Neural progenitor cell (in vitro differentiated cells): ENCODE results near the gene FAM110A. TPM values are rescaled to one million over a fixed set of nuclear protein-coding genes. Genes with fewer than 3 reads are reported as not detected.

Experiments used
- DNase-seq: peaks from one replicate; pipeline ENCODE4 v3.0.0-alpha.2; 2016; ENCODE audit warnings: low spot score
- H2AFZ ChIP-seq: fragments of 200-600 bp; sonication (generic); replicated peaks from 2 replicates; pipeline ENCODE4 v1.6.1; 2016; ENCODE audit warnings: antibody characterized with exemption
- H3F3A ChIP-seq: fragments of 200-600 bp; sonication (generic); 2 replicates; pipeline ENCODE4 v1.6.1; 2016; ENCODE audit warnings: antibody characterized with exemption, low read depth
- H3K27ac ChIP-seq: fragments of 200-600 bp; sonication (generic); 2 replicates; pipeline ENCODE4 v1.5.1; 2016; ENCODE audit warnings: mild to moderate bottlenecking
- H3K27me3 ChIP-seq: fragments of 200-600 bp; sonication (generic); 2 replicates; pipeline ENCODE4 v1.6.1; 2016; ENCODE audit warnings: mild to moderate bottlenecking, moderate library complexity
- H3K36me3 ChIP-seq: fragments of 200-600 bp; sonication (generic); 2 replicates; pipeline ENCODE4 v1.5.1; 2016
- H3K4me1 ChIP-seq: fragments of 200-600 bp; sonication (generic); 2 replicates; pipeline ENCODE4 v1.6.1; 2016; ENCODE audit warnings: mixed run types
- H3K4me2 ChIP-seq: fragments of 200-600 bp; sonication (generic); 2 replicates; pipeline ENCODE4 v1.6.1; 2016
- H3K4me3 ChIP-seq: fragments of 200-600 bp; sonication (generic); 2 replicates; pipeline ENCODE4 v1.5.1; 2016
- H3K79me2 ChIP-seq: fragments of 200-600 bp; sonication (generic); 2 replicates; pipeline ENCODE4 v1.6.1; 2016; ENCODE audit warnings: low read depth
- H3K9ac ChIP-seq: fragments of 200-600 bp; sonication (generic); 2 replicates; pipeline ENCODE4 v1.6.1; 2016
- H3K9me3 ChIP-seq: fragments of 200-600 bp; sonication (generic); 2 replicates; pipeline ENCODE4 v1.5.1; 2016; ENCODE audit warnings: low read depth
- H4K20me1 ChIP-seq: fragments of 200-600 bp; sonication (generic); 2 replicates; pipeline ENCODE4 v1.6.1; 2016; ENCODE audit warnings: low read depth
- H3K27ac Mint-ChIP-seq: 3 replicates; pipeline ENCODE4 v1.8.0; 2021; ENCODE audit warnings: mixed read lengths
- H3K27me3 Mint-ChIP-seq: 2 replicates; pipeline ENCODE4 v1.8.0; 2022; ENCODE audit warnings: low read depth, mild to moderate bottlenecking, inconsistent platforms, moderate library complexity, mixed read lengths; ENCODE audit not compliant: insufficient read depth
- H3K36me3 Mint-ChIP-seq: 3 replicates; pipeline ENCODE4 v1.8.0; 2021; ENCODE audit warnings: mixed read lengths
- H3K4me1 Mint-ChIP-seq: 3 replicates; pipeline ENCODE4 v1.8.0; 2021; ENCODE audit warnings: mixed read lengths
- H3K4me3 Mint-ChIP-seq: 3 replicates; pipeline ENCODE4 v1.8.0; 2021; ENCODE audit warnings: mild to moderate bottlenecking, moderate library complexity, mixed read lengths
- H3K9me3 Mint-ChIP-seq: 3 replicates; pipeline ENCODE4 v1.8.0; 2020; ENCODE audit warnings: mixed read lengths
- CTCF ChIP-seq: fragments of 200-600 bp; sonication (generic); IDR thresholded peaks from 2 replicates; pipeline ENCODE4 v1.5.1; 2017; ENCODE audit warnings: antibody characterized with exemption, mild to moderate bottlenecking
- EZH2 ChIP-seq: fragments of 200-600 bp; sonication (generic); IDR thresholded peaks from 2 replicates; pipeline ENCODE4 v1.6.1; 2017; ENCODE audit warnings: antibody characterized with exemption, mild to moderate bottlenecking, moderate library complexity
- EZH2phosphoT487 ChIP-seq: fragments of 200-600 bp; sonication (generic); IDR thresholded peaks from 2 replicates; pipeline ENCODE4 v1.6.1; 2017; ENCODE audit warnings: antibody characterized with exemption
- total RNA-seq: library from RNA; depleted of rRNA; stranded (reverse); fragments of >200 nt; gene quantifications from 2 replicates; pipeline ENCODE4 v1.2.3, GENCODE V29; 2015; ENCODE audit warnings: low replicate concordance

FAM110A gene
- total RNA-seq, 1 donor from 2014 or later, result 2.9 TPM

- Histone ChIP-seq H3K27me3 (peaks cover 65% of the 10 kb centered on the region), H3K27ac (no peak overlapping the region), H3K36me3 (no peaks in the 10 kb centered on the region), H3K9ac (no peak overlapping the region), H4K20me1 (peaks cover 45% of the 10 kb centered on the region), H2AFZ (peak overlapping the region; percentile 68), H3K4me2 (peak overlapping the region; percentile 98), H3F3A (peaks cover 12% of the 10 kb centered on the region), H3K9me3 (no peaks in the 10 kb centered on the region), H3K79me2 (no peaks in the 10 kb centered on the region), H3K4me3 (peak overlapping the region; percentile 71), H3K4me1 (peaks cover 22% of the 10 kb centered on the region)
- no peak for TF ChIP-seq CTCF
- TF ChIP-seq EZH2, result peak; percentile 21
- TF ChIP-seq EZH2phosphoT487, result no peak
- peak overlapping the region; percentile 81 for H3K4me3 Mint-ChIP-seq
- H3K36me3 Mint-ChIP-seq, result peaks cover 7% of the 10 kb centered on the region
- peaks cover 36% of the 10 kb centered on the region for H3K4me1 Mint-ChIP-seq
- no peaks in the 10 kb centered on the region for H3K9me3 Mint-ChIP-seq
- peak; percentile 98 for DNase-seq
- no peak overlapping the region for H3K27ac Mint-ChIP-seq
- peaks cover 30% of the 10 kb centered on the region for H3K27me3 Mint-ChIP-seq
Measured at GRCh38 chr20:844473-845225, 11.1 kb downstream of the FAM110A start.

DNA sequence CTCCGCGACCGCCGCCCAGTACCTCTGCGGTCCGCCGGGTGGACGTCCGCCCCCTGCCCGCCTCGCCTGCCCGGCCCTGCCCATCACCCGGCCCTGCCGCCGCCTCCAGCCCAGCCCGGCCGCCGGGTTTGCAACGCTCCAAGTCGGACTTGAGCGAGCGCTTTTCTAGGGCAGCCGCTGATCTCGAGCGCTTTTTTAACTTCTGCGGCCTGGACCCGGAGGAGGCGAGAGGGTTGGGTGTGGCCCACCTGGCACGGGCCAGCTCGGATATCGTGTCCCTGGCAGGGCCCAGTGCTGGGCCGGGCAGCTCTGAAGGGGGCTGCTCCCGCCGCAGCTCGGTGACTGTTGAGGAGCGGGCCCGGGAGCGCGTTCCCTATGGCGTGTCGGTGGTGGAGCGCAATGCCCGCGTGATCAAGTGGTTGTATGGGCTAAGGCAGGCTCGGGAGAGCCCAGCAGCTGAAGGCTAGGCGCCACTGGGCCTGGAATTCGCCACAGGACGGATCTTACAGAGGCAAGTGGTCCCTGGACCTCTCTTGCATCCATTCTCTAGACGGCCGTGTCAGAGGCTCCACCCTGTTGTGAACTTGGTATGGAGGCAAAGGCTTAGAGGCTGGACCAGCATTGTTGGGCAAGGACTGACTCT is 11.8 kb downstream of the FAM110A start:
- peaks cover 7% of the 10 kb centered on the region for H3K36me3 Mint-ChIP-seq
- Histone ChIP-seq H3F3A (peaks cover 5% of the 10 kb centered on the region), H3K4me1 (peaks cover 22% of the 10 kb centered on the region), H3K36me3 (no peaks in the 10 kb centered on the region), H3K9me3 (no peaks in the 10 kb centered on the region), H3K27ac (no peak overlapping the region), H3K27me3 (peaks cover 59% of the 10 kb centered on the region), H3K4me3 (peak overlapping the region; percentile 71), H2AFZ (no peak overlapping the region), H3K4me2 (peak overlapping the region; percentile 98), H4K20me1 (peaks cover 43% of the 10 kb centered on the region), H3K79me2 (no peaks in the 10 kb centered on the region), H3K9ac (no peak overlapping the region)
- H3K27me3 Mint-ChIP-seq, result peaks cover 28% of the 10 kb centered on the region
- peak; percentile 48 for TF ChIP-seq EZH2
- peak; percentile 54 for TF ChIP-seq EZH2phosphoT487
- no peak for TF ChIP-seq CTCF
- H3K9me3 Mint-ChIP-seq, result no peaks in the 10 kb centered on the region
- peak overlapping the region; percentile 73 for H3K4me3 Mint-ChIP-seq
- no peak overlapping the region for H3K27ac Mint-ChIP-seq
- peak; percentile 31 for DNase-seq
- peaks cover 36% of the 10 kb centered on the region for H3K4me1 Mint-ChIP-seq

GRCh38 chr20:845941-846893 is 12.7 kb downstream of the FAM110A start:
- no peak overlapping the region for H3K9ac ChIP-seq
- H3K4me3 Mint-ChIP-seq, result peak overlapping the region; percentile 75
- peaks cover 50% of the 10 kb centered on the region for H3K27me3 ChIP-seq
- peak overlapping the region; percentile 69 for H3K27ac Mint-ChIP-seq
- no peaks in the 10 kb centered on the region for H3K9me3 Mint-ChIP-seq
- peak overlapping the region; percentile 98 for H3K4me2 ChIP-seq
- H3K4me1 ChIP-seq, result peaks cover 22% of the 10 kb centered on the region
- TF ChIP-seq CTCF (no peak), EZH2phosphoT487 (no peak), EZH2 (no peak)
- no peak overlapping the region for H3K4me3 ChIP-seq
- no peaks in the 10 kb centered on the region for H3K36me3 ChIP-seq
- H3F3A ChIP-seq, result no peaks in the 10 kb centered on the region
- peaks cover 7% of the 10 kb centered on the region for H3K36me3 Mint-ChIP-seq
- H3K27me3 Mint-ChIP-seq, result peaks cover 24% of the 10 kb centered on the region
- H4K20me1 ChIP-seq, result peaks cover 38% of the 10 kb centered on the region
- no peak overlapping the region for H3K27ac ChIP-seq
- H2AFZ ChIP-seq, result no peak overlapping the region
- H3K9me3 ChIP-seq, result no peaks in the 10 kb centered on the region
- DNase-seq, result no peak
- H3K4me1 Mint-ChIP-seq, result peaks cover 32% of the 10 kb centered on the region
- H3K79me2 ChIP-seq, result no peaks in the 10 kb centered on the region
